ENCODE measurements around the gene DNASE2.

DNA sequence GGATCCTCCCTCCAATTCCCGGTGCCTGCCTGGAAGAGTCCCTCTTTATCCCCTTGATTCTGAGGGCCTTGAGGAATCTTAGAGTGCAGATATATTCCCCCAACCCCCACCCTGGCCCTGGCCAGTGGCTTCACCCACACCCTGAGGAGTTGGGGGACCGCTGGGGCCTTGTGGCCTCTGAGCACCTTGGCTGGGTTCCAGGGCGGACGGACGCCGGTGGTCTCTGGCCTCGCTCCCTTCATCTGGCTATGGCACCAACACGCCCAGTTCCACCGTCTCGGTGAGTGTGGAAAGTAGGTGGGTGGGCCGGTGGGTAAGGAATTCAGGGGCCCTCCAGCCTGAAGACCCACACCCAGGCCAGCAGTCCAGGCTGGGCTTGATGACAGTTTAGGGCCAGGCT, 37.9 kb downstream of the DNASE2 start:
- TF ChIP-seq EP300 (IDR thresholded peaks at IDR 0.05; ENCODE audit: borderline replicate concordance) (no peak), EGR1 (IDR thresholded peaks at IDR 0.05) (no peak), REST (IDR thresholded peaks at IDR 0.05; ENCODE audit: low read depth) (no peak), YY1 (IDR thresholded peaks at IDR 0.05; ENCODE audit: low read depth) (no peak), ZBTB7A (IDR thresholded peaks at IDR 0.05; ENCODE audit: low read depth) (no peak), TAF1 (IDR thresholded peaks at IDR 0.05; ENCODE audit: low read depth) (no peak), TCF12 (IDR thresholded peaks at IDR 0.05; ENCODE audit: low read depth) (no peak), RAD21 (IDR thresholded peaks at IDR 0.05; ENCODE audit: low read depth) (no peak), TEAD4 (IDR thresholded peaks at IDR 0.05) (no peak), CREB1 (IDR thresholded peaks at IDR 0.05; ENCODE audit: low read depth) (no peak)
- TF ChIP-seq, protein P1, sequence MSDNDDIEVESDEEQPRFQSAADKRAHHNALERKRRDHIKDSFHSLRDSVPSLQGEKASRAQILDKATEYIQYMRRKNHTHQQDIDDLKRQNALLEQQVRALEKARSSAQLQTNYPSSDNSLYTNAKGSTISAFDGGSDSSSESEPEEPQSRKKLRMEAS (IDR thresholded peaks at IDR 0.05) = no peak
